ENCODE results near the gene CSNK1G2.

Gene CSNK1G2

GRCh38 chr19:1904860-1905109, 36.2 kb upstream of the CSNK1G2 start:
- TF ChIP-seq CTCF (IDR thresholded peaks at IDR 0.05), result no peak
- Histone ChIP-seq H3K9me3 (no peaks in the 10 kb centered on the region), H3K36me3 (no peaks in the 10 kb centered on the region), H3K4me3 (ENCODE audit: low read depth in 1 of 2, low read length in 1 of 2) (peak overlapping the region; percentile 67 to 68), H3K27ac (peak overlapping the region; percentile 85), H3K4me1 (ENCODE audit: control insufficient read depth in 1 of 2, insufficient read depth in 1 of 2, low read depth in 1 of 2, low read length in 1 of 2) (peaks cover 29 to 37% of the 10 kb centered on the region in 2 experiments), H3K27me3 (peaks cover 4% of the 10 kb centered on the region)

GRCh38 chr19:1905110-1905862, 35.7 kb upstream of the CSNK1G2 start, which contains the start of the genes ADAT3 and SCAMP4:
Gene ADAT3 (plus strand): TSS chr19:1905399. CDS start chr19:1912048, 6,649 bp downstream.
Gene SCAMP4 (plus strand): TSS chr19:1905399. CDS start chr19:1915020, 9,621 bp downstream.
- Histone ChIP-seq H3K4me3 (ENCODE audit: low read depth in 1 of 2, low read length in 1 of 2) (peak within 1 kb of the TSS; percentile 67 to 68), H3K27ac (peak within 1 kb of the TSS; percentile 85), H3K4me1 (ENCODE audit: control insufficient read depth in 1 of 2, insufficient read depth in 1 of 2, low read depth in 1 of 2, low read length in 1 of 2) (peaks cover 29 to 37% of the 10 kb centered on the region in 2 experiments), H3K9me3 (no peaks in the 10 kb centered on the region), H3K27me3 (peaks cover 8% of the 10 kb centered on the region), H3K36me3 (no peaks in the 10 kb centered on the region)
- TF ChIP-seq CTCF (IDR thresholded peaks at IDR 0.05), result peak; percentile 74

GRCh38 chr19:1905863-1906375, 35.1 kb upstream of the CSNK1G2 start:
- peaks cover 8% of the 10 kb centered on the region for H3K27me3 ChIP-seq
- H3K9me3 ChIP-seq, result no peaks in the 10 kb centered on the region
- TF ChIP-seq CTCF (IDR thresholded peaks at IDR 0.05), result no peak
- peak overlapping the region; percentile 67 to 68 for H3K4me3 ChIP-seq (ENCODE audit: low read depth in 1 of 2, low read length in 1 of 2)
- peak overlapping the region; percentile 85 for H3K27ac ChIP-seq
- H3K4me1 ChIP-seq (ENCODE audit: control insufficient read depth in 1 of 2, insufficient read depth in 1 of 2, low read depth in 1 of 2, low read length in 1 of 2), result peaks cover 27 to 33% of the 10 kb centered on the region in 2 experiments
- H3K36me3 ChIP-seq, result no peaks in the 10 kb centered on the region

- H3K4me3 ChIP-seq (ENCODE audit: low read depth in 1 of 2, low read length in 1 of 2), result no peak overlapping the region
- no peak for TF ChIP-seq CTCF (IDR thresholded peaks at IDR 0.05)
- H3K27me3 ChIP-seq, result peaks cover 8% of the 10 kb centered on the region
- peaks cover 16 to 22% of the 10 kb centered on the region in 2 experiments for H3K4me1 ChIP-seq (ENCODE audit: control insufficient read depth in 1 of 2, insufficient read depth in 1 of 2, low read depth in 1 of 2, low read length in 1 of 2)
- no peak overlapping the region for H3K27ac ChIP-seq
- H3K9me3 ChIP-seq, result no peaks in the 10 kb centered on the region
- H3K36me3 ChIP-seq, result no peaks in the 10 kb centered on the region
Observed at GRCh38 chr19:1906985-1907562, 33.9 kb upstream of the CSNK1G2 start.

GRCh38 chr19:1907563-1908363, 33.2 kb upstream of the CSNK1G2 start:
- no peak overlapping the region for H3K4me3 ChIP-seq (ENCODE audit: low read depth in 1 of 2, low read length in 1 of 2)
- TF ChIP-seq CTCF (IDR thresholded peaks at IDR 0.05), result no peak
- H3K27ac ChIP-seq, result no peak overlapping the region
- H3K36me3 ChIP-seq, result no peaks in the 10 kb centered on the region
- H3K27me3 ChIP-seq, result peaks cover 8% of the 10 kb centered on the region
- no peaks in the 10 kb centered on the region for H3K9me3 ChIP-seq
- peaks cover 12 to 19% of the 10 kb centered on the region in 2 experiments for H3K4me1 ChIP-seq (ENCODE audit: control insufficient read depth in 1 of 2, insufficient read depth in 1 of 2, low read depth in 1 of 2, low read length in 1 of 2)

Data from neutrophil (primary cell).